Stimulated activated CD4-positive, alpha-beta T cell treated with anti-CD3 and anti-CD28 coated beads, Interleukin-15, amount 100 ng/mL, for 1 hour (primary cell): Measurements from ENCODE around the gene FCGR2B.
"Not testable (repeated sequence)": the region's sequence is repeated elsewhere in the genome, so short reads cannot be mapped to it uniquely, and the experiment has no call there.

Experiments used
- DNase-seq, 2 donors: peaks; one replicate each; pipeline ENCODE4 v3.0.0-alpha.2; 2020; ENCODE audit warnings: low read depth in 1 of 2, low spot score in 1 of 2

Gene FCGR2B

DNA sequence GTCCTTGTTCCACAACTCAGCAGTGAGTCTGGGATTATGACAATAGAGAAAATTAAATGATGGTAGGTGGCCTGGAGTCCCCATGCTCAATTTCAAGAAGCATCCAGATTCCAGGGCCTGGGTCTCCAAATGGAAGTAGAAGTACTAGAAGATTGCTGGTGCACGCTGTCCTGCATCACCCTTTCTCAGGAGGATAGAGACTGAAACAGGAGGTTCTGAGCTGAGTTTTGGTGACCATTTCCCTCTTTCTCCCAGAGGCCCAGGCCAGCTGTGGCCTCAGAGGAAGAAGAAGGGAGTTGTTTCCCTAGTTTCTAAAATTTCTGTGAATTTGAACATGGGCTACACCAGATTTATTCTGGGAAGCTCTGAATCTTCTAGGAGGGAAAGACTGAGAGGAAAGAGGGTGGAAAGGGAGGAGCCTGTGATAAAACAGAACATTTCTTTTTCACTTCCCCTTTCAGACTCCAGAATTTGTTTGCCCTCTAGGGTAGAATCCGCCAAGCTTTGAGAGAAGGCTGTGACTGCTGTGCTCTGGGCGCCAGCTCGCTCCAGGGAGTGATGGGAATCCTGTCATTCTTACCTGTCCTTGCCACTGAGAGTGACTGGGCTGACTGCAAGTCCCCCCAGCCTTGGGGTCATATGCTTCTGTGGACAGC is at the start of gene FCGR2B:
TSS of gene FCGR2B (plus strand) at position 460 of the 656 bp plus-strand sequence. CDS start at position 559, 99 bp downstream.
- not testable (repeated sequence) for DNase-seq

DNA sequence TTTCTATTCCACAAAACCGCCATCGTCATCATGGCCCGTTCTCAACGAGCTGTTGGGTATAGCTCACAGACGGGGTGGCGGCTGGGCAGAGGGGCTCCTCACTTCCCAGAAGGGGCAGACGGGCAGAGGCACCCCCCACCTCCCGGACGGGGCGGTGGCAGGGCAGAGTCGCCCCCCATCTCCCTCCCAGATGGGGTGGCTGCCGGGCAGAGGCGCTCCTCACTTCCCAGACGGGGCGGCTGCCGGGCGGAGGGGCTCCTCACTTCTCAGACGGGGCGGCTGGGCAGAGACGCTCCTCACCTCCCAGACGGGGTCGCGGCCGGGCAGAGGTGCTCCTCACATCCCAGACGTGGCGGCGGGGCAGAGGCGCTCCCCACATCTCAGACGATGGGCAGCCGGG is 46.5 kb upstream of the FCGR2B start:
- not testable (repeated sequence) for DNase-seq

DNA sequence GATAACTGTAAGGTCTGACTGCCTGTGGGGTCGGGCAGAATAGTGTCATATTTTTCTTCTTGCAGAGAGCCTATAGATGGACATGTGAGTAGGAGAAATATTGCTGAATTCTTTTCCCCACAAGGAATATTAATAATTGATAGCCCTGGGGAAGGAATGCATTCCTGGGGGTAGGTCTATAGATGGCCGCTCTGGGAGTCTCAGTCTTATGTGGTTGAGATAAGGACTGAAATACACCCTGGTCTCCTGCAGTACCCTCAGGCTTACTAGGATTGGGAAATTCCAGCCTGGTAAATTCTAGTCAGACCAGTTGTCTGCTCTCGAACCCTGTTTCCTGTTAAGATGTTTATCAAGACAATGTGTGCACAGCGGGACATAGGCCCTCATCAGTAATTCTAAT is 44.4 kb upstream of the FCGR2B start:
- not testable (repeated sequence) for DNase-seq

DNA sequence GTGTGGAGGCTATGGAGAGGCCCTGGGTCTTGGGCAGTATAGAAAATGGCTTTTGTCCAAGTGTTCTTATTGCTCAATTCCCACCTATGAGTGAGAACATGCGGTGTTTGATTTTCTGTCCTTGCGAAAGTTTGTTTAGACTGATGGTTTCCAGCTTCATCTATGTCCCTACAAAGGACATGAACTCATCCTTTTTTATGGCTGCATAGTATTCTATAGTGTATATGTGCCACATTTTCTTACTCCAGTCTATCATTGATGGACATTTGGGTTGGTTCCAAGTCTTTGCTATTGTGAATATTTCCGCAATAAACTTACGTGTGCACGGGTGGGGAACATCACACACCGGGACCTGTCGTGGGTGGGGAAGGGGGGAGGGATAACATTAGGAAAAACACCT is 42.5 kb upstream of the FCGR2B start:
- DNase-seq = not testable (repeated sequence)

GRCh38 chr1:161621181-161622000 is 41.6 kb upstream of the FCGR2B start:
- peak; percentile 63 to 86 for DNase-seq

GRCh38 chr1:161622054-161622453 is 40.9 kb upstream of the FCGR2B start:
- not testable (repeated sequence) for DNase-seq

- DNase-seq = not testable (repeated sequence)
Measured at GRCh38 chr1:161623401-161624051, 39.4 kb upstream of the FCGR2B start.

GRCh38 chr1:161624605-161625004 is 38.3 kb upstream of the FCGR2B start:
- not testable (repeated sequence) for DNase-seq

DNA sequence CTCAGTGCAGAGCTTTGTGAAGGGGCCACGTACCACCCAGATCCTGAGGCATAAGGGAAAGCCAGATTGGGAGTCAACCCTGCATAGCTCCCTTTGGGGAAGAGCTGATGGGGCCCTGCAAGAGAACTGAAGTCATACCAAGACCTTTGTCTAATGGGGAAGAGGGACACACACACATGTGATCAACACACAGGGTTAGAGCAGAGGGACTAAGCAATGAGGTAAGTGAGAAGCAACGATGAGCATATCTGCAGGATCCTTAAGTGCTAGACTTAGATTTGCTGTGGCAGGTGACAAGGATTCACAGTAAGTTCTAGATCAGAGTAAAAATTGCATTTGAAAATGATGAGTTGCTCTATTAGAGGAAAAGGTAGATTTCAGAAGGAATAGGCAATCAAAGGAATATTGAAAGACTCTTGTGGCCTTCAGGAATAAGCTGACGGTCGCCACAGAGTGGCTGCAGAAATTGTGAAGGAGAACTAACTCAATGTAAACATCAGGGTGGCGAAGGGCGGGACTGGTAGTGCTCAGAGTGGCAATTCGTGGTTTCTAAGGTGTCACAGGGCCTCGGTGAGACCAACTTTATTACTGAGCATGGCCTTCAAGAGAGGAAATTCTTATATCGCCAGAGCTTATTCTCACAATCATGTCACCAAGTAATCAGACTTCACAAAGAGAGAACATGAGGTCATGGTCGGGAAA is 36.3 kb upstream of the FCGR2B start:
- DNase-seq = not testable (repeated sequence)

- DNase-seq = not testable (repeated sequence)
Measured at GRCh38 chr1:161630128-161630742, 32.7 kb upstream of the FCGR2B start.

DNA sequence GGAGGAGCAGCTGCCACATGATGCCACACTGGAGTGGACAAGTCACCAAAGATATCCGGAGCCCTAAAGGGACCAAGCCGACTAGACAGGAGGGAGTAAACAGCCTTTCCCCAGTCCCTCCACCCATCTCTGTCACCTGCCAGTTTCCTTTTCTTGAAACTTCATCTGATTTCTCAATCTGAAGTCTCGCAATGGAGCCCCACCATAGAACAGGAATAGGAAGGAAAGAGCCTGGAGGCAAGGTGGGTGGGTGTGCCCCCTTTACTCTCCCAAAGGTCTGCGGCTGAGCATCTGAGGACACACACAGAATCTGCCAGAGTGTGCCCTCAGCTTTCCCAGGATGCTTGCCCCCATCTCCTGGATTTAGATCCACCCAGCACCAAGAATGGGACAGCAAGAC is 31.9 kb upstream of the FCGR2B start, which contains the start of gene FCGR3B:
TSS of gene FCGR3B (minus strand) at position 101 of the 400 bp plus-strand sequence. CDS start at position 19, 82 bp downstream.
- no peak for DNase-seq

- DNase-seq = not testable (repeated sequence)
Measured at GRCh38 chr1:161634993-161635392, 27.9 kb upstream of the FCGR2B start.

DNA sequence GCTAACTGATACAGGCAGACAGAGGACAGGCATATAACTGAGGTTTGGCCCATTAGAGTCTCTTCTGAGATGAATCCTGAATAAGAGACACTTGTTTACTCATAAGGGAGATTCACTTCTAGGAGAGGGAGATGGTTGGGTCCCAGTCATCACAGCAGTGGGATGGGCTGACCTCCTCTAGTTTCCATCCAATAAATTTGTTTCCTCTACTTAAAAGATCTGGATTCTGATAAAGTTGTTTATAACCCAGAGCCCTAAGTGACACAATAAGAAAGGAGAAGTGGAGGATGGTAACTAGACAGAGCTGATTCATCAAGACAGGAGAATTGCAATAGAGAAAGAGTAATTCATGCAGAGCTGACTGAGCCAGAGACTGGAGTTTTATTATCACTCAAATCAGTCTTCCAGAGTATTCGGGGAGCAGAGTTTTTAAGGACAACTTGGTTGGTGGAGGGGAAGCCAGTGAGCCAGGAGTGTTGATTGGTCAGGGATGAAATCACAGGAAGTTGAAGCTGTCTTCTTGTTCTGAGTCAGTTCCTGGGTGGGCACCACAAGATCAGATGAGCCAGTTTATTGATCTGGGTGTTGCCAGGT is 26.7 kb upstream of the FCGR2B start:
- DNase-seq = not testable (repeated sequence)

DNA sequence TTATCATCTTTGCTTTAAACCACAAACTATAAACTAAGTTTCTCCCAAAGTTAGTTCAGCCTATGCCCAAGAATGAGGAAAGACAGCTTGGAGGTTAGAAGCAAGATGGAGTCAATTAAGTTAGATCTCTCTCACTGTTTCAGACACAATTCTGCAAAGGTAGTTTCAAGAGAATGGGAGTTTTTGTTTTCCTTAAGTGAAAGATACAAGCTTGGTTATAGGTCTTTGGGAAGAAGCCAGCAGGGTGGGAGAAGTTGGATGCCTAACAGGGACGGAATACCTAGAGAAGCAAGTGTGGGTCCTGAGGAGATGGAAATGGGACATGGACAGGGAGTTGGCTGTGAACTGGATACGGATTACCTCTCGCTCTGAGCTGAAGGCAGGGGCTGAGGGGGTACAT is 26.0 kb upstream of the FCGR2B start:
- not testable (repeated sequence) for DNase-seq

GRCh38 chr1:161638251-161638993 is 24.5 kb upstream of the FCGR2B start:
- not testable (repeated sequence) for DNase-seq

GRCh38 chr1:161639203-161639602 is 23.7 kb upstream of the FCGR2B start:
- DNase-seq = not testable (repeated sequence)

DNA sequence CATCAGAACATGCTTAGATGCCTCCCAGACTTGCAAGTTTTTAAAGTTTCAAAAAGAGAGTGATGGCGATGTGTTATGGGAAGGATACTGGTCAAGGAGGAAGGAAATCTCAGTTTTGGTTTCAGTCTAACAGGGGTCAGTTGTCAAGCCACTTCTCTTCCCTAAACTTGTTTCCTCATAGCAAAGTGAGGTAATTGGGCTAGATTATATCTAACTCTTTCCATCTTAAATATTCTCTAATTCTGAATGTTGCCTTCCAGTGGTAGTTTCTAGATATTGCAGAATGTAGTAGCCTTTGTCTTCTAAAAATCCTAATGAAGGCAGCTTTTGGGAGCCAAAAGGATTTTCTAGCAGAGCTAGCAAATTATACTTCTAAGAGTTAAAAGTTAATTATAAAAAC is 20.2 kb upstream of the FCGR2B start:
- DNase-seq = not testable (repeated sequence)

GRCh38 chr1:161643481-161644208 is 19.3 kb upstream of the FCGR2B start:
- DNase-seq = not testable (repeated sequence)

- DNase-seq = not testable (repeated sequence)
Measured at GRCh38 chr1:161644855-161645254, 18.1 kb upstream of the FCGR2B start.
